Left renal cortex interstitium (tissue), 4 donors: ENCODE results near the gene UGP2. TPM values are rescaled to one million over a fixed set of nuclear protein-coding genes. Genes with fewer than 3 reads are reported as not detected.
"Not testable (repeated sequence)": the region's sequence is repeated elsewhere in the genome, so short reads cannot be mapped to it uniquely, and the experiment has no call there.

Experiments used
- DNase-seq, 4 donors: peaks; one replicate each; pipeline ENCODE4 v3.0.0-alpha.2; 2013; ENCODE audit warnings: low read depth in 4 of 4, low spot score in 2 of 4, missing footprints in 1 of 4
- polyA plus RNA-seq, 4 donors: library from polyadenylated mRNA; unstranded; fragments of 120-200 nt; gene quantifications; one replicate each; pipeline ENCODE4 v1.2.1, GENCODE V29; 2013; ENCODE audit not compliant: insufficient read length in 4 of 4

UGP2 gene
- 100 to 1,000 TPM; 108 to 127 (median 122) TPM for polyA plus RNA-seq

- peak in 3 of 4 donors; percentile 82 to 84 (median 83) for DNase-seq
Measured at GRCh38 chr2:63841254-63842022, at the start of gene UGP2. Gene UGP2, plus strand, starts transcription at chr2:63841896. Its CDS starts 290 bp downstream, at chr2:63842186.

GRCh38 chr2:63792530-63792929, 49.2 kb upstream of the UGP2 start:
- DNase-seq, result no peak

- no peak for DNase-seq
Measured at GRCh38 chr2:63796366-63796765, 45.3 kb upstream of the UGP2 start.

- no peak for DNase-seq
Measured at GRCh38 chr2:63796796-63797195, 44.9 kb upstream of the UGP2 start.

GRCh38 chr2:63801455-63801854, 40.2 kb upstream of the UGP2 start:
- no peak for DNase-seq

GRCh38 chr2:63805412-63805811, 36.3 kb upstream of the UGP2 start:
- DNase-seq, result no peak

- not testable (repeated sequence) for DNase-seq
Measured at GRCh38 chr2:63808036-63808435, 33.7 kb upstream of the UGP2 start.

- not testable (repeated sequence) for DNase-seq
Measured at GRCh38 chr2:63808911-63809310, 32.8 kb upstream of the UGP2 start.

- no peak for DNase-seq
Measured at GRCh38 chr2:63811063-63811462, 30.6 kb upstream of the UGP2 start.

- not testable (repeated sequence) for DNase-seq
Measured at GRCh38 chr2:63811870-63812269, 29.8 kb upstream of the UGP2 start.

- no peak for DNase-seq
Measured at GRCh38 chr2:63814114-63814513, 27.6 kb upstream of the UGP2 start.

GRCh38 chr2:63817382-63817781, 24.3 kb upstream of the UGP2 start:
- DNase-seq, result no peak

- DNase-seq, result peak in 1 of 4 donors; percentile 28
Measured at GRCh38 chr2:63818271-63818670, 23.4 kb upstream of the UGP2 start.

- DNase-seq, result no peak
Measured at GRCh38 chr2:63819256-63819655, 22.4 kb upstream of the UGP2 start.

GRCh38 chr2:63819765-63820717, 21.7 kb upstream of the UGP2 start:
- DNase-seq, result peak in 1 of 4 donors; percentile 10

- DNase-seq, result no peak
Measured at GRCh38 chr2:63820969-63821368, 20.7 kb upstream of the UGP2 start.

GRCh38 chr2:63821396-63821795, 20.3 kb upstream of the UGP2 start:
- no peak for DNase-seq

- DNase-seq, result no peak
Measured at GRCh38 chr2:63822478-63822877, 19.2 kb upstream of the UGP2 start.

- DNase-seq, result no peak
Measured at GRCh38 chr2:63827749-63828148, 13.9 kb upstream of the UGP2 start.

- no peak for DNase-seq
Measured at GRCh38 chr2:63831176-63831575, 10.5 kb upstream of the UGP2 start.

- no peak for DNase-seq
Measured at GRCh38 chr2:63834401-63834800, 7.3 kb upstream of the UGP2 start.
